Suprapubic skin (tissue), 3 donors: ENCODE data around the gene CIP2A.

ENCODE experiments used
- POLR2A ChIP-seq, 2 donors: fragments of 450-650 bp; IDR thresholded peaks; one replicate each; pipeline ENCODE4 v1.6.1; 2017; ENCODE audit warnings: antibody characterized with exemption in 2 of 2, mild to moderate bottlenecking in 2 of 2, moderate library complexity in 2 of 2
- TF ChIP-seq, protein P1 (sequence below), 2 donors: fragments of 200-600 bp in 1 of 2; fragments of 450-650 bp in 1 of 2; sonication (generic) in 1 of 2; IDR thresholded peaks; one replicate each; pipeline ENCODE4 v1.5.1; 2016 to 2019; ENCODE audit warnings: antibody characterized with exemption in 2 of 2, mild to moderate bottlenecking in 1 of 2, moderate library complexity in 1 of 2

DNA sequence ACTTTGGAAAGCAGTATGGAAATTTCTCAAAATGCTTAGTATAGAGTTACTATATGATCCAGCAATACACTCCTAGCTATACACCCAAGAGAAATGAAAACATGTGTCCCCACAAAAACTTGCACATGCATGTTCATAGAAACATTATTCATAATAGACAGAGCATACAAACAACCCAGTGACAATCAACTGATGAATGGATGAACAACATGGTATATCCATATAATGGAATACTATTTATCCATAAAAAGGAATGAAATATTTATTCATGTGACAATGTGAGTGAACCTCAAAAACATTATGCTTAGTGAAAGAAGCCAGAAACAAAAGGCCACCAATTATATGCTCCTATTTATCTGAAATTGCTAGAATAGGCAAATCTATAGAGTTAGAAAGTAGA lies 85.5 kb downstream of the CIP2A start:
- TF ChIP-seq, protein P1, sequence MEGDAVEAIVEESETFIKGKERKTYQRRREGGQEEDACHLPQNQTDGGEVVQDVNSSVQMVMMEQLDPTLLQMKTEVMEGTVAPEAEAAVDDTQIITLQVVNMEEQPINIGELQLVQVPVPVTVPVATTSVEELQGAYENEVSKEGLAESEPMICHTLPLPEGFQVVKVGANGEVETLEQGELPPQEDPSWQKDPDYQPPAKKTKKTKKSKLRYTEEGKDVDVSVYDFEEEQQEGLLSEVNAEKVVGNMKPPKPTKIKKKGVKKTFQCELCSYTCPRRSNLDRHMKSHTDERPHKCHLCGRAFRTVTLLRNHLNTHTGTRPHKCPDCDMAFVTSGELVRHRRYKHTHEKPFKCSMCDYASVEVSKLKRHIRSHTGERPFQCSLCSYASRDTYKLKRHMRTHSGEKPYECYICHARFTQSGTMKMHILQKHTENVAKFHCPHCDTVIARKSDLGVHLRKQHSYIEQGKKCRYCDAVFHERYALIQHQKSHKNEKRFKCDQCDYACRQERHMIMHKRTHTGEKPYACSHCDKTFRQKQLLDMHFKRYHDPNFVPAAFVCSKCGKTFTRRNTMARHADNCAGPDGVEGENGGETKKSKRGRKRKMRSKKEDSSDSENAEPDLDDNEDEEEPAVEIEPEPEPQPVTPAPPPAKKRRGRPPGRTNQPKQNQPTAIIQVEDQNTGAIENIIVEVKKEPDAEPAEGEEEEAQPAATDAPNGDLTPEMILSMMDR (IDR thresholded peaks at IDR 0.05): no peak
- no peak for TF ChIP-seq POLR2A (IDR thresholded peaks at IDR 0.05)
